Endothelial cell of umbilical vein (primary cell): ENCODE measurements around the gene D2HGDH.

Experiments
- EZH2 ChIP-seq: IDR thresholded peaks from 2 replicates; pipeline ENCODE4 v1.6.1; 2012; ENCODE audit warnings: borderline replicate concordance, low read depth, mild to moderate bottlenecking, moderate library complexity, low read length, inconsistent platforms; ENCODE audit not compliant: severe bottlenecking
- POLR2A ChIP-seq: IDR thresholded peaks from 2 replicates; pipeline ENCODE4 v1.6.1; 2012; ENCODE audit warnings: low read depth, mild to moderate bottlenecking, control low read depth, low read length
- POLR2AphosphoS5 ChIP-seq: IDR thresholded peaks from 2 replicates; pipeline ENCODE4 v1.6.1; 2012; ENCODE audit warnings: low read depth, mild to moderate bottlenecking, control low read depth, low read length, moderate library complexity; ENCODE audit not compliant: insufficient read depth
- TF ChIP-seq, protein P1 (sequence below), 2 donors: IDR thresholded peaks; 1 replicate in 1 of 2; 2 replicates in 1 of 2; pipeline ENCODE4 v1.5.1; 2011; ENCODE audit warnings: low read length in 2 of 2, mild to moderate bottlenecking in 2 of 2, moderate library complexity in 2 of 2, control low read depth in 1 of 2, inconsistent platforms in 1 of 2, low read depth in 1 of 2; ENCODE audit not compliant: insufficient read depth in 1 of 2; ENCODE audit errors: extremely low read depth in 1 of 2

DNA sequence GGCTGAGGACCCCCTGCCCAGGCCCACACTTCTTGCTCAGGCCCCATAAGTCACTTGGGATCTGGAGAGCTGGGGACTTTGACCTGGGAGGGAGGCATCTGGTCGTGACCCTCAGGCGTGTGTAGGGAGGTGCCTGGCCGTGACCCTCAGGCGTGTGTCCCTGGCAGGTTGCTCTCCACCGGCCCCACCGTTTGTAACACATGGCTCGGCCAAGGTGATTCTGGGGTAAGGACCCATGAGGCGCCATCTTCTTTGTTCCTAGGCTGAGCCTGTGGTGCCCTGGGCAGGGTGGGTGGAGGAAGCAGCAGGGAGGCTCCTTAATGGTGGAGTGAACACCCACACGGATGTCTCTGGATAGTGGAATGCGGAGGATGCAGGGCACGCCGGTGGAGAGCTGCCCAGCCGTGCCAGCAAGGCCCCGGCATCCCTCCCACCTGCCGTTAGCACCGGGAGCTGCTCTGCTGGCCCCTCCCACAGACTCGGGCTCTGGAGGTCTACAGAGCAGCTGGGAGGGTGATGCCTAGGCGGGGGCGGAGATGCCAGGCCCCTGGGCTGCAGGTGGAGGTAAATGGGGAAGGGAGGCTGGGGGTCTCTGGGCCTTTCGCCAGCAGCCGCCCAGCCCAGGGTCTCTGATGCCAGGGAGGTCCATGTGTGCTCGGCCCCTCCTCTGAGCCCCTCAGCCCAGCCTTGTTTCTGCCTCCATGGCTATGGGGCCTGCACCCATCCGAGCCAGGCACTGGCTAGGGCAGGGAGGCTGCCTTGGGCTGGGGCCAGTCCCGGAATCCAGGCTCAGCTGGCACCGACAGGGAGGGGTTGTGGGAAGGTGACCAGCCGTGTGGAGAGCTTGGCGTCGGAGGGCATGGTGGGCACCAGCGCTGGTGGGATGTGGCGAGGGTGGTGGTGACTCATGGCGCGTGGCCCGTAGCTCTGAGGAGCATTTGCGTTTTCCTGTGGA, 41.1 kb downstream of the D2HGDH start:
- no peak for TF ChIP-seq EZH2
- TF ChIP-seq POLR2AphosphoS5, result no peak
- TF ChIP-seq, protein P1, sequence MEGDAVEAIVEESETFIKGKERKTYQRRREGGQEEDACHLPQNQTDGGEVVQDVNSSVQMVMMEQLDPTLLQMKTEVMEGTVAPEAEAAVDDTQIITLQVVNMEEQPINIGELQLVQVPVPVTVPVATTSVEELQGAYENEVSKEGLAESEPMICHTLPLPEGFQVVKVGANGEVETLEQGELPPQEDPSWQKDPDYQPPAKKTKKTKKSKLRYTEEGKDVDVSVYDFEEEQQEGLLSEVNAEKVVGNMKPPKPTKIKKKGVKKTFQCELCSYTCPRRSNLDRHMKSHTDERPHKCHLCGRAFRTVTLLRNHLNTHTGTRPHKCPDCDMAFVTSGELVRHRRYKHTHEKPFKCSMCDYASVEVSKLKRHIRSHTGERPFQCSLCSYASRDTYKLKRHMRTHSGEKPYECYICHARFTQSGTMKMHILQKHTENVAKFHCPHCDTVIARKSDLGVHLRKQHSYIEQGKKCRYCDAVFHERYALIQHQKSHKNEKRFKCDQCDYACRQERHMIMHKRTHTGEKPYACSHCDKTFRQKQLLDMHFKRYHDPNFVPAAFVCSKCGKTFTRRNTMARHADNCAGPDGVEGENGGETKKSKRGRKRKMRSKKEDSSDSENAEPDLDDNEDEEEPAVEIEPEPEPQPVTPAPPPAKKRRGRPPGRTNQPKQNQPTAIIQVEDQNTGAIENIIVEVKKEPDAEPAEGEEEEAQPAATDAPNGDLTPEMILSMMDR (IDR thresholded peaks at IDR 0.05; ENCODE audit: extremely low read depth in 1 of 2, insufficient read depth in 1 of 2, low read depth in 1 of 2, low read length in 2 of 2), result no peak
- no peak for TF ChIP-seq POLR2A
